GM12872 (cell line): Measurements from ENCODE around the gene ZG16B.

Experiments used
- CTCF ChIP-seq: IDR thresholded peaks from 3 replicates; pipeline ENCODE4 v1.5.1; 2011; ENCODE audit warnings: low read depth, mild to moderate bottlenecking, low read length, moderate library complexity; ENCODE audit not compliant: insufficient read depth

The ZG16B gene

GRCh38 chr16:2835638-2836493 is 5.8 kb downstream of the ZG16B start:
- TF ChIP-seq CTCF = no peak

GRCh38 chr16:2836646-2837508 is 6.8 kb downstream of the ZG16B start:
- no peak for TF ChIP-seq CTCF

GRCh38 chr16:2838928-2839327 is 8.8 kb downstream of the ZG16B start:
- TF ChIP-seq CTCF = peak; percentile 79

DNA sequence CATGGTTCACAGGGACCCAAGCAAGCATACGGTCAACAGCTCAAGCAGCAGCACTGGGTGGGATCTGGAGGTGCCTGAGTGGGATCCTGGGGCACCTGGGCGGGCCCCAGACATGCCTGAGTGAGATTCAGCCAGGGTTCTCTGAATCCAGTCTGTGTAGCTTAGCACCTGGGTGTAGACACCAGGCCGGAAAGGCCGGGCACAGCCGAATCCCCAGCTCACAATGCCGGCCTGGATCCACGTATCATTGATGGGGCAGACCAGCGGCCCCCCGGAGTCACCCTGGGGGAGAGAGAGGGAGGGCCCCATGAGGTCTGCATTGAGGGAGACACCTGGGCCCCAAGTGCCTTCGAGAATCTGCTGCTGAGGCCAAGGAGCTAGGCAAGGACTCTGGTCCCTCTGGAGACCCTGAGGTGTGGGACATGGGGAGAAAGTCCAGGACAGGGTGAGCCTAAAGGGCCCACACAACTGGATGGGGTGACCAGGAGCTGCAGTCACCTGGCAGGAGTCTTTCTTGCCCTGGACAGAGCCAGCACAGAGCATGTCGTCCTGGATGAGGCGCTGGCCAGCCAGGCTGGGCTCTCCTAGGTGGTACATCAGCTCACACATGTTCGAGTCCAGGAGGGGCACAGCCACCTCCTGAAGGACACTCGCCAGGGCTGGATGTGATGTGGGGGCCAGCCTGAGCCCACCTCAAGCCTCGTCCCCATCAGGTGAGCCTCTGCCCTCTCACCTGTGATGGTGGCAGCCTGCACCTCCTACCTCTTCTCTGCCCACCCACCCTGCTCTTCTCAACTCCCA is 9.7 kb downstream of the ZG16B start:
- no peak for TF ChIP-seq CTCF

- no peak for TF ChIP-seq CTCF
These were observed 10.8 kb downstream of the ZG16B start for GRCh38 chr16:2840914-2841313.

GRCh38 chr16:2841606-2842339 is 11.7 kb downstream of the ZG16B start:
- no peak for TF ChIP-seq CTCF
